ENCODE results near the gene CYB5B. TPM values are rescaled to one million over a fixed set of nuclear protein-coding genes. Genes with fewer than 3 reads are reported as not detected.

The CYB5B gene
- total RNA-seq, 1 experiment from 2014 or later: 231 TPM

- DNase-seq (ENCODE audit: low spot score): no peak
These were observed 61.4 kb downstream of the CYB5B start for GRCh38 chr16:69485816-69486215.

GRCh38 chr16:69486272-69486671 lies 61.9 kb downstream of the CYB5B start:
- no peak for DNase-seq (ENCODE audit: low spot score)

GRCh38 chr16:69486724-69487123 lies 62.3 kb downstream of the CYB5B start:
- DNase-seq (ENCODE audit: low spot score): no peak

- DNase-seq (ENCODE audit: low spot score): no peak
These were observed 66.4 kb downstream of the CYB5B start for GRCh38 chr16:69490707-69491324.

- DNase-seq (ENCODE audit: low spot score): no peak
These were observed 70.6 kb downstream of the CYB5B start for GRCh38 chr16:69494991-69495392.

- no peak for DNase-seq (ENCODE audit: low spot score)
These were observed 71.4 kb downstream of the CYB5B start for GRCh38 chr16:69495821-69496220.

- DNase-seq (ENCODE audit: low spot score): no peak
These were observed 72.0 kb downstream of the CYB5B start for GRCh38 chr16:69496376-69496775.

- no peak for DNase-seq (ENCODE audit: low spot score)
These were observed 72.5 kb downstream of the CYB5B start for GRCh38 chr16:69496896-69497295.

- no peak for DNase-seq (ENCODE audit: low spot score)
These were observed 73.6 kb downstream of the CYB5B start for GRCh38 chr16:69497876-69498596.

GRCh38 chr16:69498926-69499325 lies 74.5 kb downstream of the CYB5B start:
- DNase-seq (ENCODE audit: low spot score): no peak

GRCh38 chr16:69499541-69500230 lies 75.3 kb downstream of the CYB5B start:
- no peak for DNase-seq (ENCODE audit: low spot score)

GRCh38 chr16:69500496-69500895 lies 76.1 kb downstream of the CYB5B start:
- DNase-seq (ENCODE audit: low spot score): no peak

GRCh38 chr16:69501956-69502745 lies 77.7 kb downstream of the CYB5B start:
- DNase-seq (ENCODE audit: low spot score): no peak

GRCh38 chr16:69503244-69503643 lies 78.8 kb downstream of the CYB5B start:
- peak; percentile 34 for DNase-seq (ENCODE audit: low spot score)

GRCh38 chr16:69508033-69508755 lies 83.8 kb downstream of the CYB5B start:
- DNase-seq (ENCODE audit: low spot score): no peak

GRCh38 chr16:69509125-69509524 lies 84.7 kb downstream of the CYB5B start:
- no peak for DNase-seq (ENCODE audit: low spot score)

GRCh38 chr16:69511651-69512050 lies 87.2 kb downstream of the CYB5B start:
- no peak for DNase-seq (ENCODE audit: low spot score)

GRCh38 chr16:69513180-69513966 lies 89.0 kb downstream of the CYB5B start:
- peak; percentile 97 for DNase-seq (ENCODE audit: low spot score)

GRCh38 chr16:69514356-69514755 lies 89.9 kb downstream of the CYB5B start:
- DNase-seq (ENCODE audit: low spot score): no peak

Data from A172 (cell line).